Activated naive CD4-positive, alpha-beta T cell treated with anti-CD3 and anti-CD28 coated beads, Interleukin-2, amount 50 U/mL, for 16 hours (primary cell): ENCODE measurements around the gene KCNH6.

ENCODE experiments used
- DNase-seq: peaks from one replicate; pipeline ENCODE4 v3.0.0-alpha.2; 2020

KCNH6 gene, protein sequence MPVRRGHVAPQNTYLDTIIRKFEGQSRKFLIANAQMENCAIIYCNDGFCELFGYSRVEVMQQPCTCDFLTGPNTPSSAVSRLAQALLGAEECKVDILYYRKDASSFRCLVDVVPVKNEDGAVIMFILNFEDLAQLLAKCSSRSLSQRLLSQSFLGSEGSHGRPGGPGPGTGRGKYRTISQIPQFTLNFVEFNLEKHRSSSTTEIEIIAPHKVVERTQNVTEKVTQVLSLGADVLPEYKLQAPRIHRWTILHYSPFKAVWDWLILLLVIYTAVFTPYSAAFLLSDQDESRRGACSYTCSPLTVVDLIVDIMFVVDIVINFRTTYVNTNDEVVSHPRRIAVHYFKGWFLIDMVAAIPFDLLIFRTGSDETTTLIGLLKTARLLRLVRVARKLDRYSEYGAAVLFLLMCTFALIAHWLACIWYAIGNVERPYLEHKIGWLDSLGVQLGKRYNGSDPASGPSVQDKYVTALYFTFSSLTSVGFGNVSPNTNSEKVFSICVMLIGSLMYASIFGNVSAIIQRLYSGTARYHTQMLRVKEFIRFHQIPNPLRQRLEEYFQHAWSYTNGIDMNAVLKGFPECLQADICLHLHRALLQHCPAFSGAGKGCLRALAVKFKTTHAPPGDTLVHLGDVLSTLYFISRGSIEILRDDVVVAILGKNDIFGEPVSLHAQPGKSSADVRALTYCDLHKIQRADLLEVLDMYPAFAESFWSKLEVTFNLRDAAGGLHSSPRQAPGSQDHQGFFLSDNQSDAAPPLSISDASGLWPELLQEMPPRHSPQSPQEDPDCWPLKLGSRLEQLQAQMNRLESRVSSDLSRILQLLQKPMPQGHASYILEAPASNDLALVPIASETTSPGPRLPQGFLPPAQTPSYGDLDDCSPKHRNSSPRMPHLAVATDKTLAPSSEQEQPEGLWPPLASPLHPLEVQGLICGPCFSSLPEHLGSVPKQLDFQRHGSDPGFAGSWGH

DNA sequence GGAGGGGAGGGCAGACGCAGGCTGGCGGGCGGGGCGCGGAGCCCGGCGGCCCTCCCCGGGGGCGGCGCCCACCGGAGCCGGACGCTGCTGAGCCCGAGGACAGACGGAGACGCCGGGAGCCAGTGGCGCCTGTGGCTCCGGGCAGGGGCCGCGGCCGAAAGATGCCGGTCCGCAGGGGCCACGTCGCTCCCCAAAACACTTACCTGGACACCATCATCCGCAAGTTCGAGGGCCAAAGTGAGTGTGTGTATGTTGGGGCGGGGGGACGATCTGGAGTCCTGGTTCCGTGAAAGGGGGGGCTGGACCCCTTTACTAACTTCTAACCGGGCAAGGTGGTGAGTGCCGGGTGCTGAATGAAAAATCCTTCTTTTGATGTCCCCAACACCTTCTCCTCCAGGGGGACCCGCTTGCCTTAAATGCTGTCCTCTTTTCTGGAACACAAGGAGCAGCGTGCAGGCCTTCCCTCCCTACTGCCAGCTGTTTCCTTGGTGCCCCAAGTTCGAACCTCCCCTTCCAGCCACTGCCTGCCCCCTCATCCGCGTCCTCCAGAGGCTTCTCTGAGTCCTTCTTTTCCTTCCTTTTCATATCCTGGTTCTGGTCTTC, at the start of gene KCNH6:
TSS of gene KCNH6 (plus strand) at position 106 of the 603 bp plus-strand sequence. CDS start at position 162, 56 bp downstream.
- DNase-seq, result no peak

GRCh38 chr17:63474174-63474573, 49.0 kb upstream of the KCNH6 start:
- no peak for DNase-seq

GRCh38 chr17:63474586-63475460, 48.3 kb upstream of the KCNH6 start:
- no peak for DNase-seq

DNA sequence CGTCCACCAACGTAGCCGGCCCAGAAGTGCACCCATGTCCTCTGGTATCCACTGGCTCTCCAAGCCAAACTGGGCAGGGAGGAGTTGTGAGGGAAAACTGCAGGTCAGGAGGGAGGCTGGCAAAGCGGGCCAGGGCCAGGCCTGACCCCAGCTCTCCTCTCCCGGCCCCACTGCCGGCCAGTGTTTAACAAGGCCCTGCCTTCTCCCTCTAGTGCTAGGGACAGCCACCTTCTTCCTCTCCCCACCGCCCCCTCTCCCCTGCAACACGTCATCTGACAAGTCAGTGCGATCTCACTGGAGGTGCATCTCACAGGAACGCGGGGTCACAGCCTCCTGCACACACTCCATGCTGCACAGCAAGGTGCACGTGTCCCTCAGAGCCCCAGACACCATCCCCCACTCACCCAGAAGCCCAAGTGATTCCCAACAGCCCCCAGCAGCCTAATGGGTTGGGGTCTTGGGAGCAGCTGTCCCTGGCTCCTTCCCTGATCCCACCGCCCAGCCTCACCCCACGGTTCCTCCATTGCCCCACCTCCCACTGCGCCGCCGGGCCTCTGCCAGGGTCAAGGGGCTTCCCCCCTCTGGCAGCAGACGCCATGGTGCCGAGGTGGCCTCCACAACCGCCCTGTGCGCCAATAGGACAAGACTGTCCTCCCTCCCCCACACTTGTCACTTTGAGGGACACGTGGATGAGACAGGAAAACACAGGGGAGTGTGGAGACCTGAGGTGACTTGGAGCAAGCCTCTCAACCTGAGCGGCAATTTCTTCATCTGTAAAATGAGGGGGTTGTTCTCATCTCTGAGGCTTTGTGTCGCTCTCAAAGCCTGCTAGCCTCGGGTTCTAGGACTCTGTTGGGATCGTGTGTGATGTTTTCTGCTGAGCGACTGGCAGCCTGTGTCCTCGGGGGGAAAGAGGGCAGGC, 47.4 kb upstream of the KCNH6 start:
- DNase-seq, result no peak

DNA sequence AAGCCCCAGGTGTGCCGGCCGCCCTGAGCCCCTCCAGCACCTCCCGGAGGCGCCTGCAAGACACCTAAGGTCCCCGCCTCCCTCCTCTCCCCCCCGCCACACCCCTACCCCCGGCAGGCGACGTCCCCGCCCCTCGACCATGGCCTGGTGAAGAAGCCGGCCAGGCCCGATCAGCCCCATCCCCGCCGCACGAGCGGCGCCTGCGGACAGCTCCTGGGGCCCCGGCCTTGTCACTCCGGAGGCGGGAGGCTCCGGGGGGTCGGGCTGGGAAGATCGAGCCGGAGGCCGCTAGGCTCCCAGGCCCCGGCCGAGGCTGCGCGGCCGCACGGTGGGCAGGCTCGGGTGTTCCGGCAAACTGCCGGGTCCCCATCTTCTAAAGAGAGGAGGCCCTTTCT, 46.7 kb upstream of the KCNH6 start:
- DNase-seq, result no peak

GRCh38 chr17:63476854-63477479, 46.2 kb upstream of the KCNH6 start, which contains the start of gene ACE:
TSS of gene ACE (plus strand) at chr17:63477061. CDS start at chr17:63477095, 34 bp downstream.
- DNase-seq, result peak; percentile 49

- no peak for DNase-seq
These were observed 45.4 kb upstream of the KCNH6 start for GRCh38 chr17:63477480-63478440.

DNA sequence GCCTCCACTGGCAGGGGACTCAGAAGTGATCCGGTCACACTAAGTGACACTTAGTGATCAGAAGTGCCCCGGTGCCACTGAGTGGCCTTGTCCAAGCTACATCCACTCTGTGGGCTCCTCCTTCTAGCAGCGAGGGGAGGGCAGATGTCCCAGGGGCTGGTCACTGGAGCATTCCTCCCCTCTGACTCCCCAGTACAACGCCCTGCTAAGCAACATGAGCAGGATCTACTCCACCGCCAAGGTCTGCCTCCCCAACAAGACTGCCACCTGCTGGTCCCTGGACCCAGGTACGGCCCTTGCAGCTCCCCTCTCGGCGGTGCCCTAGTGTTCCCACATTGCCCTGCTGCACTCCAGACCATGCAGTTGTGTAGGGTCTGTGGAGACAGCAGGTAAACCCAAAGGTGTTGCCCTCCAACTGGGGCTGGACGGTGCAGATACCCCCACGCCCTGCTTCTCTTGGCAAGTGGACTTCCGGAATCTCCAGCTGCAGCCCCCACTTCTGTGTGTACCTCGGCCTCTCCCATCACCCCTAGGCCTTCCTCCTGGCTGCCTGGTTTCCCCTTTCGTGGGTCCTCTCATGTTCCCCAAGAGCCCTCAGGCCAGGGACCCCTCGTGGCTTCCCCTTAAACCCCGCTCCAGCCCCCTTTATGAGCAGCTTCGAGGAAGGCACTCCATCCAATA, 44.2 kb upstream of the KCNH6 start:
- DNase-seq, result peak; percentile 78

GRCh38 chr17:63479495-63480184, 43.5 kb upstream of the KCNH6 start:
- DNase-seq, result no peak

GRCh38 chr17:63480192-63480784, 42.9 kb upstream of the KCNH6 start:
- DNase-seq, result no peak

DNA sequence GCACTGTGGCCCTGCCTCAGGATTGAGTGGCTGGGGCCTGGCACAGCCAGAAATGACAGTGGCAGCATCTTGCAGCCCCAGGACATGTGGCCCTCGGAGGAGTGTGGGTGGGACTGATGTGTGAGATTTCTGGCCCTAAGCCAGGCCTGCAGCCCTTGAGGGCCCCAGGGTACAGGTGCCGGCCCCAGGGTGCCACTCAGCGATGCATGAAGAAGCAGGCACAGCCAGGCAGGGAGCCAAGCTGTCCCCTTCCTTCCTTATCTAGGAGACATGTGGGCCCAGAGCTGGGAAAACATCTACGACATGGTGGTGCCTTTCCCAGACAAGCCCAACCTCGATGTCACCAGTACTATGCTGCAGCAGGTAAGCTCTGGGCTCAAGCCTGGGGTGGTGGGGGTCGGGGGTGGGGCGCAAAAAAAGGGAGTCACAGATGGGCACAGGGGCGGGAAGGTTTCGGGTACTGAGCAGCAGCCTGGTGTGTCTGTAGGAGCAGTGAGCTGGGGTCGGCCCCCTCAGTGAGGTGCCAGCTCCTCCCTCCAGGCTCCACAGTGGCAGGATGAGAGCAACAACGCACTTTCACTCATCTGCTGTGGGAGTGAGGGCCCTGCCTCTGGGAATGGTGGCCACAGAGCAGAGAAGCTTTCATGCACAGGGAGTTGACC, 42.2 kb upstream of the KCNH6 start:
- no peak for DNase-seq

DNA sequence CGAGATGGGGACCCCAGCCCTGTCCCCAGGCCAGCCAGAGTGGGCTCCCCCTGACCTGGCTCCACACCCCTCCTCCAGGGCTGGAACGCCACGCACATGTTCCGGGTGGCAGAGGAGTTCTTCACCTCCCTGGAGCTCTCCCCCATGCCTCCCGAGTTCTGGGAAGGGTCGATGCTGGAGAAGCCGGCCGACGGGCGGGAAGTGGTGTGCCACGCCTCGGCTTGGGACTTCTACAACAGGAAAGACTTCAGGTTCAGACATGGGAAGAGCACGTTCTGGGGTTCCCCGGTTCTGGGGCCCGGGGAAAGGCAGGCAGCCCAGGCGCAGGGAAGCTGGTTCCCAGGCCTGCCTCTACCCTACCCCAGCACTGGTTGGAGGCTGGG, 41.7 kb upstream of the KCNH6 start:
- DNase-seq, result no peak

DNA sequence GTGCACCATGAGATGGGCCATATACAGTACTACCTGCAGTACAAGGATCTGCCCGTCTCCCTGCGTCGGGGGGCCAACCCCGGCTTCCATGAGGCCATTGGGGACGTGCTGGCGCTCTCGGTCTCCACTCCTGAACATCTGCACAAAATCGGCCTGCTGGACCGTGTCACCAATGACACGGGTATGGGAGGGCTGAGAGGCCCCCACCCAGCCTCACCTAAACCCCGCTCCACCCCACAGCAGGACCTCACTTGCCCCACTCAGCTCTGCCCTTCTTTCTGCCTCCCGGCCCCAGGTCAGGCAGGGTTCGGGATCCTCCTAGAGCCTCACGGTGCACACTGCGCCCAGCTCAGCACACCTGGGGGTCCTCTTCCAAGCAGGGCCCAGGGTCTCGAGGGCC, 40.6 kb upstream of the KCNH6 start:
- no peak for DNase-seq

GRCh38 chr17:63483038-63483437, 40.1 kb upstream of the KCNH6 start:
- DNase-seq, result no peak

GRCh38 chr17:63483655-63484575, 39.2 kb upstream of the KCNH6 start:
- DNase-seq, result no peak
